HUES48 (cell line): Measurements from ENCODE around the gene MAN1C1.

ENCODE experiments used
- H3K27ac ChIP-seq: one replicate; pipeline ENCODE4 v1.7.0; 2013; ENCODE audit warnings: low read depth, low read length, inconsistent platforms
- H3K27me3 ChIP-seq: 2 replicates; pipeline ENCODE4 v1.6.1; 2013; ENCODE audit warnings: mild to moderate bottlenecking, low read length; ENCODE audit not compliant: control insufficient read depth, insufficient read depth
- H3K36me3 ChIP-seq: 2 replicates; pipeline ENCODE4 v1.6.1; 2013; ENCODE audit warnings: low read length; ENCODE audit not compliant: control insufficient read depth, insufficient read depth
- H3K4me1 ChIP-seq: 2 replicates; pipeline ENCODE4 v1.6.1; 2013; ENCODE audit warnings: mild to moderate bottlenecking, low read length; ENCODE audit not compliant: control insufficient read depth, insufficient read depth
- H3K4me3 ChIP-seq: 2 replicates; pipeline ENCODE4 v1.5.1; 2013; ENCODE audit warnings: mild to moderate bottlenecking, low read depth, low read length
- H3K9ac ChIP-seq: 2 replicates; pipeline ENCODE4 v1.6.1; 2013; ENCODE audit warnings: mild to moderate bottlenecking, low read depth, low read length, moderate library complexity
- H3K9me3 ChIP-seq: 2 replicates; pipeline ENCODE4 v1.6.1; 2013; ENCODE audit warnings: low read length; ENCODE audit not compliant: control insufficient read depth, insufficient read depth

The MAN1C1 gene

DNA sequence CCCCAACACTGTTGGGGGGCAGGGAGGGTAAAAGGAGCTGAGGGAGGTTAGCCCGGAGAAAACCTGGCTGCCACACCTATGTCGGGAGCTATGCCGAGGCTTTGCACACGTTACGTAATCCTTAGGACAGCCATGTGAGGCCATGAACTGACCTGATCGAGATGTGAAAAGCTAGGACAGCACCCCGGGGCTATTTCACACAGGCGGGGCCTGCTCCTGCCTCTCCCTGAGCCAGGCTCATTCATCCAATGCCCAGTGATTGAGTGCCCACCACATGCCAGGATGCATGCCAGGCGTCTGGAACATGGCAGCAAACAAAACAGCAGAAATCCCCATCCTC, 43.0 kb upstream of the MAN1C1 start:
- no peaks in the 10 kb centered on the region for H3K36me3 ChIP-seq
- H3K4me1 ChIP-seq = peaks cover 25% of the 10 kb centered on the region
- H3K27ac ChIP-seq = no peak overlapping the region
- no peak overlapping the region for H3K4me3 ChIP-seq
- H3K9ac ChIP-seq = no peak overlapping the region
- no peaks in the 10 kb centered on the region for H3K9me3 ChIP-seq
- H3K27me3 ChIP-seq = no peaks in the 10 kb centered on the region; the same call in 1 of the 2 replicates

DNA sequence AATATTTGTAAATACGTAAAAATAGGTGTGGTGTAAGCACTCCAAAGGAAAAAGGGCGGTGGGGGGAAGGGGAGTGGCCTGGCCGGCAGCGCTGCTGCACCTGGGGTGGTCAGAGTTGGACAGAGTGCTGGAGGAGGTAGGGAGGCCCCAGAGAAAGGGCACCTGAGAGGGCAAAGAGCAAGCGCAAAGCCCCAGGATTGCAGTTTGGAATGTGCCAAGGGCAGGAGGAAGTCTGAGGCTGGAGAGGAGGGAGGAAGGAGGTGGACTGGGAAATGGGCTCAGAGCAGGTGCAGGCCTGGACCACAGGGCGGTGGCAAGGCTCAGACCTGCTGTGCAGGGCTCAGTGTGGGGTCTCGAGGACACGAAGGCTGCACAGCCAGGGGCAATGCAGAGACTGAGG, 42.6 kb upstream of the MAN1C1 start:
- H3K27me3 ChIP-seq = no peaks in the 10 kb centered on the region; the same call in 1 of the 2 replicates
- no peak overlapping the region for H3K27ac ChIP-seq
- H3K9me3 ChIP-seq = no peaks in the 10 kb centered on the region
- H3K4me1 ChIP-seq = peaks cover 21% of the 10 kb centered on the region
- H3K4me3 ChIP-seq = no peak overlapping the region
- no peak overlapping the region for H3K9ac ChIP-seq
- H3K36me3 ChIP-seq = no peaks in the 10 kb centered on the region

DNA sequence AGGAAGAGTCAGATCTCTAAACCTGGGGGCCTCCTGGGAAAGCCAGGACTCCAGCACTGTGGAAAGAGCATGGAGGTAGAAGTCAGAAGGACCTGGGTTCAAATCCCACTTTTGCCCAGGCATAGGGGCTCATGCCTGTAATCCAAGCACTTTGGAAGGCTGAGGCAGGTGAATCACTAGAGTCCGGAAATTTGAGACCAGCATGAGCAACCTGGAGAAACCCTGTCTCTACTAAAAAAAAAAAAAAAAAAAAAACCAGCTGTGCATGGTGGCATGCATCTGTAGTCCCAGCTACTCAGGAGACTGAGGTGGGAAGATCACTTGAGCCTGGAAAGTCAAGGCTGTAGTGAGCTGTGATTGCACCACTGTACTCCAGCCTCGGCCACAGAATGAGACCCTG, 41.4 kb upstream of the MAN1C1 start:
- Histone ChIP-seq H3K4me1 (peaks cover 17% of the 10 kb centered on the region), H3K9ac (no peak overlapping the region), H3K4me3 (no peak overlapping the region), H3K27me3 (no peaks in the 10 kb centered on the region; the same call in 1 of the 2 replicates), H3K27ac (no peak overlapping the region), H3K36me3 (no peaks in the 10 kb centered on the region), H3K9me3 (no peaks in the 10 kb centered on the region)

DNA sequence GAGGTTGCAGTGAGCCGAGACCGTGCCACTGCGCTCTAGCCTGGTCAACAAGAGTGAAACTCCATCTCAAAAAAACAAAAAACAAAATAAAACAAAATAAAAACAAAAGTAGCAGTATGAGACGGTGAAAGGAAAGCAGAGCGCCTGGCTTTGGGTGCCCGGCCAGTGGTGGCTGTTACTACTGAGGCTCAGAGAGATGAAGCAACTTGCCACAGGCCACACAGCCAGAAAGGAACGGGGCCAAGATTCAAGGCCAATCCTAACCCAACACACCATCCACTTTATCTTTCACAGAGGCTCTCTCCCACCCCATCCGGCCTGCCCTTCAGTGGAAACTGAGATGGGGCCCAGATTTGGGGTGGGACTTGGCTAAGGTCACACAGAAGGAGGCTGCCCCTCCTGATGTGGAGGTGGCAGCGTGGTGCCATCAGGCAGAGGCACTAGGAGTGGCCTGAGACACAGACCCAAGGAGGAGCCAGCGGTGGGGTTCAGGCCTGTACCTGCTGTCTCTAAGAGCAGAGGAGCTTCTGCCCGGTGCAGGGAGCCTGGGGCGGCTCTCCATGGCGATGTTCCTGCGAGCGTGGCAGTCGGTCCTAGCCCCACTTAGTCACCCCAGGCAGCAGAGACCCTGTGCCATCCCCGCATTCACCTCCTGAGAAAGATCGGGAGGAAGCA, 40.0 kb upstream of the MAN1C1 start:
- Histone ChIP-seq H3K4me3 (no peak overlapping the region), H3K4me1 (peaks cover 22% of the 10 kb centered on the region), H3K9me3 (no peaks in the 10 kb centered on the region), H3K27me3 (peaks cover 6% of the 10 kb centered on the region; the same call in 1 of the 2 replicates), H3K27ac (no peak overlapping the region), H3K36me3 (no peaks in the 10 kb centered on the region), H3K9ac (no peak overlapping the region)

DNA sequence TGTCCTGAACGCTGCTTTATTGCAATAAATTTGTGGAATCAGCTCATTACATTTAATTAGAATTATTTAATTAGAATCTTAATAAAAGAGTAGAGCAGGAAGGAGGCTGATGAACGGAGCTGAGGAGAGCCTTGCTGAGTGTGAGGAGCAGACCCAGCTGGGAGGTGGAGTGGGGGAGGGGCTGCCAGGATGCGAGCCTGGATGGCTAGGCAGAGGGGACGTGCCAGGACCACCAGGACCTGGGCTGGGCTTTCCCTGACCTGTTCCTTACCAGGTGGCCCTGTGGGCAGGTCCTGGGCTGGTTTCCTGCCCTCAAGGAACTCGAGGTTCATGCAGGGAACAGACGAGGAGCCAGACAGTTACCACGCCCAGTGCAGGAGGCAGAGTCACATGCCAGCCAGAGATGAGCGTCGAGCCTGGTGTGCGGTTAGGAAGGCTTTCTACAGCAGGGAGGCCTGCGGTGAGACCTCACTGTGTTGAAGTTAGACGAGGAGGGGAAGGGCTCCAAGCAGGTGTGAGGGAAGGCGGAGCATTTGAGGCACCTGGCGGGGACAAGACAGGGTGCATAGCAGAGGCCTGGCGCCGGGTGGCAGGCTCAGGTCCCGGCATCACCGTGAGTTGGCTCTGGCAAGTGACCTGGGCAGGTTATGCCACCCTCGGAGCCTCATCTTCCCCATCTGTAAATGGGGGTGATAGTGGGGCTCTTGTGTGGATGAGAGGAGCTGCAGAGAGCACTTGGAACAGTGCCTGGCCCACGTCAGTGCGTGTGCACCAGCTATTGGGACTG, 39.3 kb upstream of the MAN1C1 start:
- H3K9me3 ChIP-seq = no peaks in the 10 kb centered on the region
- no peak overlapping the region for H3K9ac ChIP-seq
- no peak overlapping the region for H3K4me3 ChIP-seq

DNA sequence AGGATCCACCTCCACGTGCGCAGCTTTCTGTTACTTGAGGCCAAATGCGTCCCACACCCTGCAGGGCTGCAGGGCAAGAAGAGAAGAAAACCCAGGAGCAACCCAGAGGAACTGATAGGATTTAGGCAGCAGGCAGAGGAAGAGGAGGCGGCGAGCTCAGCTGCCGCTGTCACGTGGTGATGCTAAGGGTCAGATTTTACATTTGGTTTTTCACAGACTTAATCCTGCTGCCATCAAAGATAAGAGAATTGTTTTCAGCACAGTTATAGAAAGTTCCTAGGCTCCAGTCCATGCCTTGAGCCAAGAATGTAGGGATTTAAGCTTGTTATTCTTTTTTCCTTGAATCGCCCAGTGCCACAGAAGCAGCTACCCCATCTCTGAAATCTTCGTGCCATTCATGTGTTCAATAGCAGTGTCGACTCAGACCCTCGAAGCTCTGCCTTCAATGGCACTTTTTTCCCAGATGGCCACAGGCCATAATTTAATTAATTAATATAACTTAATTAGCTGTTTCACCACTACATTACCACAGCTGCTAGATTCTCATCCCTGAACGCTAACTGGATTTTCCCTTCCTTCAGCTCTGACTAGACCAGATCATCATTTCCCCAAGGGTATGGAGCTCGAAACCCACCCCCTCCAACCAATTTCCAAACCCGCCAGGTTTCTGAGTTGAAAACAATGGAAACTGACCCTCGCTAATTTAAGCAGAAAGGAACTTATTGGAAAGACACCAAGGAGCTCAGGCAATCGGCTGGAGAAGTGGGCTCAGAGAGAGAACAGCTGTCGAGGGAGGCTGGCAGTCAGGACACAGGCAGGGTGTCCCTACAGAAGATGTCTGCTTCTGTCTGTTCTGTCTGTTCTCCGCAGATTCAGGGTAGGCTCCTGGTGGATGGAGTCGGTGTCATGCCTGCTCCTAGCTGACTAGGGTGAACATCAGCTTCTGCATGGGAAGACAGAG, 37.0 kb upstream of the MAN1C1 start:
- Histone ChIP-seq H3K9ac (no peak overlapping the region), H3K4me3 (no peak overlapping the region)

More for the DNA sequence above, 39.3 kb upstream of the MAN1C1 start:
- Histone ChIP-seq H3K36me3 (no peaks in the 10 kb centered on the region), H3K27ac (no peak overlapping the region), H3K4me1 (peaks cover 20% of the 10 kb centered on the region), H3K27me3 (peaks cover 6% of the 10 kb centered on the region; the same call in 1 of the 2 replicates)

DNA sequence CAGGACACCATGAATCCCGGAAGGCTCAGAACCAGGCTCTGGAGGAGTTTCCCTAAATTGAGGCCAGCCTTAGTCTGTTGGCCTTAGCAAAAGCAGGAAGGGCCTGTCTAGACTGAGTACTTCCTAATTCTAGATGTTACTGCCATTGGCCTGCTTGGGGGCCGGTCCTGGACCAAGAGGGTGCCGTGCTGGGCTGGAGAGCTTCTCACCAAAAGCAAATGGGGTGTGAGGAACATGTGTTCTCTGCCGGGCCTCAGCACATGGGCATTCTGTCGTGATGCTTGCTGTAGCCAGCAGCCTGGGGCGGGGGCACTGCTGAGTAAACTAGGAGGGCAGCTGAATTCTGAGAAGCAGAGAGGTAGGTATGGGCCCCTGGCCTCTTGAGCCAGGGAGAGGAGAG, 35.7 kb upstream of the MAN1C1 start:
- peaks cover 11% of the 10 kb centered on the region; the same call in 1 of the 2 replicates for H3K4me1 ChIP-seq
- H3K9ac ChIP-seq = no peak overlapping the region

More for the DNA sequence above, 37.0 kb upstream of the MAN1C1 start:
- Histone ChIP-seq H3K27ac (no peak overlapping the region), H3K9me3 (no peaks in the 10 kb centered on the region), H3K27me3 (peaks cover 6% of the 10 kb centered on the region; the same call in 1 of the 2 replicates), H3K4me1 (peaks cover 9% of the 10 kb centered on the region; the same call in 1 of the 2 replicates), H3K36me3 (no peaks in the 10 kb centered on the region)

DNA sequence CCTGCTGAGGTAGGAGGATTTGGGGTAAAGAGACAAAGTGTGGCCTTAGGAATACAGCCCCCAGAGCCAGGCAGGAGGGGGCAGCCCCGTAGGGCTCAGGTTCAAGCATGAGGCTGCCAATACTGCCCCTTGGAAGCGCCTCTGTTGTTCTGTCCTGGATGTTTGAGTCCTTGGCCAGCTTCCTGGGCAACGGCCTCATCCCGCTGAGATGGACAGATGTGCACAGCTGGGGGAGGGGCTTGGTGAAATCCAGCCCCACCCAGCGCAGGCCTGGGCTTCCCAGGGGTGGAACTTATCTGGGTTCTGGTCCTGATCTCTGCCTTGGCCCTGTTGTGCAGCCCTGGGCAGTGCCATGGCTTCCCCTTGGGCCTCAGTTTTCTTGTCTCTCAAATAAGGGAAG, 34.8 kb upstream of the MAN1C1 start:
- H3K9me3 ChIP-seq = no peaks in the 10 kb centered on the region
- H3K4me1 ChIP-seq = peaks cover 17% of the 10 kb centered on the region; the same call in 1 of the 2 replicates
- H3K27ac ChIP-seq = no peak overlapping the region
- no peak overlapping the region for H3K9ac ChIP-seq
- H3K27me3 ChIP-seq = peaks cover 6% of the 10 kb centered on the region; the same call in 1 of the 2 replicates
- H3K4me3 ChIP-seq = no peak overlapping the region
- no peaks in the 10 kb centered on the region for H3K36me3 ChIP-seq

More for the DNA sequence above, 35.7 kb upstream of the MAN1C1 start:
- no peak overlapping the region for H3K27ac ChIP-seq
- no peaks in the 10 kb centered on the region for H3K9me3 ChIP-seq
- H3K36me3 ChIP-seq = no peaks in the 10 kb centered on the region
- H3K27me3 ChIP-seq = peaks cover 6% of the 10 kb centered on the region; the same call in 1 of the 2 replicates
- no peak overlapping the region for H3K4me3 ChIP-seq

DNA sequence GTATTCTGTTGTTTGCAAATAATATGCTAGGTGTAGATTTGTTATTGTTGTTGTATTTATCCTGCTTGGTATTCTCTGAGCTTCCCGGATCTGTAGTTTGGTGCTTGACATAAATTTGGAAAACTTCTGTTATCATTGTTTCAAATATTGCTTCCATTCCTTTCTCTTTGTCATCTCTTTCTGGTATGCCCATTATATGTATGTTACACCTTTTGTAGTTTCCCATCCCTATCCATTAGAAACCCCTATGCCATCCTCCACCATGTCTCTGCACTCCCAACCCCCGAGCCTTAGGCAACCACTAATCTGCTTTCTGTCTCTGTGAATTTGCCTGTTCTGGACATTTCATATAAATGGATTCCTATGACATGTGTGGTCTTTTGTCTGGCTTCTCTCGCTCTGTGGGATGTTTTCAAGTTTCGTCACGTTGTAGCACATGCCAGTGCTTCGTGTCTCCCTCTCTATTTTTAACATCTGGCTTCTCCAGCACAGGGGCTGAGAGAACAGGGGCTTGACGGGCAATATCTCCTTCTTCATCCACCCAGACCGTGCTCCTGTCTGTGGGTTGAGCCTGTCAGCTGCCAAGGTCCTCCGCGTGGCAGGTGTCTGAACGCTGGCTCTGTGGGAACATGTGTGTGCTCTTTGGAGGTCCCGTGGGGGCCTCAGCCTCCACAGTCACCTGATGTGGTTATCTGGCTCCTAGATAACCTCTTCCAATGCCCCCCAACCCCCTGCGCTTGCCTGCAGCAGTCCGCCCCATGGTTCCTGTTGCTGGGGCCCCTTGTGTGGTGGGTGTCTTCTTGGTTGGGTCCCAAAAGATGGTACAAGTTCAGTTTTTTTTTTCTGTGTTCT, 32.8 kb upstream of the MAN1C1 start:
- Histone ChIP-seq H3K27ac (no peak overlapping the region), H3K36me3 (no peaks in the 10 kb centered on the region), H3K4me3 (no peak overlapping the region), H3K27me3 (peaks cover 6% of the 10 kb centered on the region; the same call in 1 of the 2 replicates), H3K4me1 (peaks cover 28% of the 10 kb centered on the region), H3K9me3 (no peaks in the 10 kb centered on the region), H3K9ac (no peak overlapping the region)

DNA sequence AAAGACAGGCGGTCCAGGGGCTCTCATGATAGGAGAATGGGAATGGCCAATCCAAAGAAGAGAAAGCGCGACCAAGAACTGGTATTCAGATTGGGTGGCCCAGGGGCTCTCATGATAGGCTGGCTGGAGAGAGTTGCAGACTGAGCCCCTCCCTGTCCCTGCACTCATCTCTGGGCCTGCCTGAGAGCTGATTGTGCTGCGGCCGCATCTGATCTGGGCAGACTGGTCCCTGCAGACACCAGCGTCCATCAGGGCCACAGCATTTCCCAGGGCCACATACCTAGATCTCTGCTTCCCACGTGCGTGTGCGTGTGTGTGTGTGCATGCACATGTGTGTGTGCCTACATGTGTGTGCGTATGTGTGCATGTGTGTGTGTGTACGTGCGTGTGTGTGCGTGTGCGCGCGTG, 30.4 kb upstream of the MAN1C1 start:
- no peaks in the 10 kb centered on the region for H3K36me3 ChIP-seq
- H3K4me1 ChIP-seq = peaks cover 31% of the 10 kb centered on the region
- no peak overlapping the region for H3K27ac ChIP-seq
- H3K4me3 ChIP-seq = no peak overlapping the region
- H3K9me3 ChIP-seq = no peaks in the 10 kb centered on the region
- no peaks in the 10 kb centered on the region for H3K27me3 ChIP-seq
- H3K9ac ChIP-seq = no peak overlapping the region
